PFSK-1 (cell line): Measurements from ENCODE around the gene STK32B.

Source experiments
- POLR2AphosphoS5 ChIP-seq: IDR thresholded peaks from 2 replicates; pipeline ENCODE4 v1.6.1; 2012; ENCODE audit warnings: low read depth, mild to moderate bottlenecking, control low read depth, low read length, moderate library complexity
- TAF1 ChIP-seq: IDR thresholded peaks from 2 replicates; pipeline ENCODE4 v1.6.1; 2012; ENCODE audit warnings: low read length, control low read depth, borderline replicate concordance; ENCODE audit not compliant: insufficient read depth
- TF ChIP-seq, protein P1 (sequence below), 2 experiments: IDR thresholded peaks; 2 replicates each; pipeline versions ENCODE4 v1.6.1 to v1.8.0; 2011 to 2012; ENCODE audit warnings: low read depth in 2 of 2, low read length in 2 of 2, control low read depth in 1 of 2, inconsistent platforms in 1 of 2, mild to moderate bottlenecking in 1 of 2, moderate library complexity in 1 of 2; ENCODE audit not compliant: insufficient read depth in 1 of 2

DNA sequence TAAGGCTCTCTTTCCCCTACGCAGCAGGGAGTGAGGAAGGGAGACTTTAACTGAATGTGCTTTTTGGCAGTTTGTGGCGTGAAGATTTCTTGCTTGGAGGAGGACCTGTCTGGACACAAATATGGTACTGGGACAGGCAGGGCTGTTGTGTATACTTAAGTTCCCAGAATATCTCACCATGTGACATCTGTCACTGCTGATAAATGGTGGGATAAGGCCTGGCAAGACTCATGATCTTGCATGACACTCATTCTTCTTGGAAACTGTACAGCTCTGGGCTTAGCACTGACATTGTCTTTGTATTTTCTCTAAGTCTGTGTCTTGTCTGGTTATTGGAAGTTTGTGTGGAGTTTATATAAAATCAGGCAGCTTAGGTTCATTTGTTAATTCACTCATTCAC is 93.1 kb downstream of the STK32B start:
- TF ChIP-seq POLR2AphosphoS5 (no peak), TAF1 (no peak)
- TF ChIP-seq, protein P1, sequence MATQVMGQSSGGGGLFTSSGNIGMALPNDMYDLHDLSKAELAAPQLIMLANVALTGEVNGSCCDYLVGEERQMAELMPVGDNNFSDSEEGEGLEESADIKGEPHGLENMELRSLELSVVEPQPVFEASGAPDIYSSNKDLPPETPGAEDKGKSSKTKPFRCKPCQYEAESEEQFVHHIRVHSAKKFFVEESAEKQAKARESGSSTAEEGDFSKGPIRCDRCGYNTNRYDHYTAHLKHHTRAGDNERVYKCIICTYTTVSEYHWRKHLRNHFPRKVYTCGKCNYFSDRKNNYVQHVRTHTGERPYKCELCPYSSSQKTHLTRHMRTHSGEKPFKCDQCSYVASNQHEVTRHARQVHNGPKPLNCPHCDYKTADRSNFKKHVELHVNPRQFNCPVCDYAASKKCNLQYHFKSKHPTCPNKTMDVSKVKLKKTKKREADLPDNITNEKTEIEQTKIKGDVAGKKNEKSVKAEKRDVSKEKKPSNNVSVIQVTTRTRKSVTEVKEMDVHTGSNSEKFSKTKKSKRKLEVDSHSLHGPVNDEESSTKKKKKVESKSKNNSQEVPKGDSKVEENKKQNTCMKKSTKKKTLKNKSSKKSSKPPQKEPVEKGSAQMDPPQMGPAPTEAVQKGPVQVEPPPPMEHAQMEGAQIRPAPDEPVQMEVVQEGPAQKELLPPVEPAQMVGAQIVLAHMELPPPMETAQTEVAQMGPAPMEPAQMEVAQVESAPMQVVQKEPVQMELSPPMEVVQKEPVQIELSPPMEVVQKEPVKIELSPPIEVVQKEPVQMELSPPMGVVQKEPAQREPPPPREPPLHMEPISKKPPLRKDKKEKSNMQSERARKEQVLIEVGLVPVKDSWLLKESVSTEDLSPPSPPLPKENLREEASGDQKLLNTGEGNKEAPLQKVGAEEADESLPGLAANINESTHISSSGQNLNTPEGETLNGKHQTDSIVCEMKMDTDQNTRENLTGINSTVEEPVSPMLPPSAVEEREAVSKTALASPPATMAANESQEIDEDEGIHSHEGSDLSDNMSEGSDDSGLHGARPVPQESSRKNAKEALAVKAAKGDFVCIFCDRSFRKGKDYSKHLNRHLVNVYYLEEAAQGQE (IDR thresholded peaks at IDR 0.05; ENCODE audit: insufficient read depth in 1 of 2, low read depth in 2 of 2, low read length in 2 of 2), result no peak
